ENCODE data around the gene ANO4.
A peak's percentile ranks its signal among the peaks of the same experiment; 100 is the strongest.
"Not testable (repeated sequence)": the region's sequence is repeated elsewhere in the genome, so short reads cannot be mapped to it uniquely, and the experiment has no call there.

The ANO4 gene

DNA sequence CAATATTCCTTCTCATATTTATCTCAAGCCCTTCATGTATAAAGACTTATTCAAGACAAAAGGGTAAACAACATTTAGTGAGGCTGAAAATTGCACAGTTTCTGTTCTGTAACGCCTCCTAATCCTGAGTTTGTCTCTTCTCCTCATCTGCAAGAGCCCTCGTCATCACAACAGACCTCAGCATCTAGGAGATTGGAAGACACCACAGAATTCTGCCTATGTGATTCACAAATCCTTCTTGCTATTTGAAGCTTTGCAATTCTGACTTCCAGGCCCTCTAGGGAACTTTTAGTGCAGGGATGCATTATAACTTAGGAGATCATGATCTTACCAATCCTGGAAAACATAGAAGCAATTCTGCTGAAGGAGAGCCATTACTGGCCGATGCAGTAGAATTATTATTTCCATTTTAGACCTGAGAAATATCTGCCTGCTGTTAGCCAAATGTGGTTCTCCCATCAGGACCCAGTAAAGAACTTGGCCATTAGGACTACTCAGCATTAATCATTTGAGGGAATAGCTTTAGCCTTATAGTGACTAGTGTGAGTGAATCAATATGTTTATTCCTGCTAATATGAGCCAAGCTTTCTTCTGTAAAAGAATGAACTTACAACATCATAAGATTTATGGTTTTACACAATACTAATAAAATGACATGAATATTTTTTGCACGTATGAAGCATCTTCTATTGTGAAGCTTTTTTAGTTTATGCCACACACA is 119.5 kb downstream of the ANO4 start:
- in situ Hi-C loops (cut with HindIII; ENCODE audit: low sequenced_read_pairs), result no loop called here
- DNase-seq (ENCODE audit: low read depth), result no peak
- TF ChIP-seq, protein P1, sequence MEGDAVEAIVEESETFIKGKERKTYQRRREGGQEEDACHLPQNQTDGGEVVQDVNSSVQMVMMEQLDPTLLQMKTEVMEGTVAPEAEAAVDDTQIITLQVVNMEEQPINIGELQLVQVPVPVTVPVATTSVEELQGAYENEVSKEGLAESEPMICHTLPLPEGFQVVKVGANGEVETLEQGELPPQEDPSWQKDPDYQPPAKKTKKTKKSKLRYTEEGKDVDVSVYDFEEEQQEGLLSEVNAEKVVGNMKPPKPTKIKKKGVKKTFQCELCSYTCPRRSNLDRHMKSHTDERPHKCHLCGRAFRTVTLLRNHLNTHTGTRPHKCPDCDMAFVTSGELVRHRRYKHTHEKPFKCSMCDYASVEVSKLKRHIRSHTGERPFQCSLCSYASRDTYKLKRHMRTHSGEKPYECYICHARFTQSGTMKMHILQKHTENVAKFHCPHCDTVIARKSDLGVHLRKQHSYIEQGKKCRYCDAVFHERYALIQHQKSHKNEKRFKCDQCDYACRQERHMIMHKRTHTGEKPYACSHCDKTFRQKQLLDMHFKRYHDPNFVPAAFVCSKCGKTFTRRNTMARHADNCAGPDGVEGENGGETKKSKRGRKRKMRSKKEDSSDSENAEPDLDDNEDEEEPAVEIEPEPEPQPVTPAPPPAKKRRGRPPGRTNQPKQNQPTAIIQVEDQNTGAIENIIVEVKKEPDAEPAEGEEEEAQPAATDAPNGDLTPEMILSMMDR (IDR thresholded peaks at IDR 0.05; ENCODE audit: low read depth, low read length, missing control alignments), result no peak
- H3K4me3 ChIP-seq (ENCODE audit: low read depth, low read length), result no peak overlapping the region

GRCh38 chr12:100919116-100919515 is 124.5 kb downstream of the ANO4 start:
- DNase-seq (ENCODE audit: low read depth), result no peak
- no peak overlapping the region for H3K4me3 ChIP-seq (ENCODE audit: low read depth, low read length)
- in situ Hi-C loops (cut with HindIII; ENCODE audit: low sequenced_read_pairs), result no loop called here
- TF ChIP-seq, protein P1 (IDR thresholded peaks at IDR 0.05; ENCODE audit: low read depth, low read length, missing control alignments), result no peak

DNA sequence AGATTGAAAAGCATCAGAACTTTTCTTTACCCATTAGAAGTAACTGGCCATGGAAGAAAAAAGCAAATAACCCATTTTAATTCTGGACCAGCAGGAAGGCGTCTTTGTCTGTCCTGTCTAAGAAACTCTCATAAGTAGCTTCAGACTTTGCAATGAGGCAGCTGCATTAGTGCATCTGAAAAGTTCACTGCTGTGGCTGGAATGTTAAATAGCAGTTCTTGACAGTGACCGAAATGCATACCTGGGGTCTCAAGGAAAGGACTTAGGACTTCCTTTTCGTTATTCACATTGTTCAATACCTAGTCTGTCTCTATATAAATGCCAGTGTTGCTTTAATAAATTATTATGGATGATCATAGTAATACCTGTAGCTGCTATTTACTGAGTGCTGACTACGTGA is 125.9 kb downstream of the ANO4 start:
- DNase-seq (ENCODE audit: low read depth), result no peak
- in situ Hi-C loops (cut with HindIII; ENCODE audit: low sequenced_read_pairs), result no loop called here
- no peak overlapping the region for H3K4me3 ChIP-seq (ENCODE audit: low read depth, low read length)
- TF ChIP-seq, protein P1 (IDR thresholded peaks at IDR 0.05; ENCODE audit: low read depth, low read length, missing control alignments), result no peak

GRCh38 chr12:100926669-100927248 is 132.2 kb downstream of the ANO4 start:
- TF ChIP-seq, protein P1 (IDR thresholded peaks at IDR 0.05; ENCODE audit: low read depth, low read length, missing control alignments), result peak; percentile 64
- in situ Hi-C loops (cut with HindIII; ENCODE audit: low sequenced_read_pairs), result no loop called here
- H3K4me3 ChIP-seq (ENCODE audit: low read depth, low read length), result no peak overlapping the region
- peak; percentile 18 for DNase-seq (ENCODE audit: low read depth)

- DNase-seq (ENCODE audit: low read depth), result no peak
- in situ Hi-C loops (cut with HindIII; ENCODE audit: low sequenced_read_pairs), result no loop called here
- TF ChIP-seq, protein P1 (IDR thresholded peaks at IDR 0.05; ENCODE audit: low read depth, low read length, missing control alignments), result no peak
- no peak overlapping the region for H3K4me3 ChIP-seq (ENCODE audit: low read depth, low read length)
Observed at GRCh38 chr12:100927826-100928225, 133.2 kb downstream of the ANO4 start.

DNA sequence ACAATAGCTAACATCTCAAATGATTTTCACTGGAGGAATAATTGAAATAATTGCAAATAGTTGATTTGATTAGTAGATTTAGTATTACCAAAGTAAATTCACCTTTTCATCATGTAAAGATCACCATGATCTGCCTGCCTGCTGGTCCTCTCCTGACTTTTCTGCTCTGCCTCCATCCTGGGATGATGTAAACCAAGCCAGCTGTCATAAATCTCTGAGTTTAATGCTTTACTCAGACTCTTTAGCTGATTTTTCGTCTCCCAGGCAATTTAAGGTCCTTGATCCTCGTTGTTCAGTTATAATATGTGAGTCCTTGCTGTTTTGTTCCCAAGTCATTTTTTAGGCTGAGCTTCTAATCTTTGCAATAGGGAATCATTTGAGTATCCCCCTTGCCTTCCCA is 138.0 kb downstream of the ANO4 start:
- TF ChIP-seq, protein P1 (IDR thresholded peaks at IDR 0.05; ENCODE audit: low read depth, low read length, missing control alignments), result no peak
- no peak for DNase-seq (ENCODE audit: low read depth)
- no peak overlapping the region for H3K4me3 ChIP-seq (ENCODE audit: low read depth, low read length)
- in situ Hi-C loops (cut with HindIII; ENCODE audit: low sequenced_read_pairs), result no loop called here

DNA sequence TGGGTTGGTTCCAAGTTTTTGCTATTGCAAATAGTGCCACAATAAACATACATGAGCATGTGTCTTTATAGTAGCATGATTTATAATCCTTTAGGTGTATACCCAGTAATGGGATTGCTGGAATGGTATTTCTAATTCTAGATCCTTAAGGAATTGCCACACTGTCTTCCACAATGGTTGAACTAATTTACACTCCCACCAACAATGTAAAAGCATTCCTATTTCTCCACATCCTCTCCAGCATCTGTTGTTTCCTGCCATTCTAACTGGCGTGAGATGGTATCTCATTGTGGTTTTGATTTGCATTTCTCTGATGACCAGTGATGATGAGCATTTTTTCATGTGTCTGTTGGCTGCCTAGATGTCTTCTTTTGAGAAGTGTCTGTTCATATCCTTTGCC is 139.0 kb downstream of the ANO4 start:
- in situ Hi-C loops (cut with HindIII; ENCODE audit: low sequenced_read_pairs); DNase-seq (ENCODE audit: low read depth); H3K4me3 ChIP-seq (ENCODE audit: low read depth, low read length): not testable (repeated sequence)

Data from astrocyte of the cerebellum (primary cell).